Astrocyte (in vitro differentiated cells and primary cell): Measurements from ENCODE around the gene FAM107B.

ENCODE experiments used
- EZH2 ChIP-seq: IDR thresholded peaks from 2 replicates; pipeline ENCODE4 v1.6.1; 2012; ENCODE audit warnings: mild to moderate bottlenecking, low read length, inconsistent platforms; ENCODE audit not compliant: insufficient read depth
- TF ChIP-seq, protein P1 (sequence below): IDR thresholded peaks from 2 replicates; pipeline ENCODE4 v1.5.1; 2011; ENCODE audit warnings: low read depth, mild to moderate bottlenecking, inconsistent platforms, low read length, moderate library complexity; ENCODE audit not compliant: insufficient read depth

DNA sequence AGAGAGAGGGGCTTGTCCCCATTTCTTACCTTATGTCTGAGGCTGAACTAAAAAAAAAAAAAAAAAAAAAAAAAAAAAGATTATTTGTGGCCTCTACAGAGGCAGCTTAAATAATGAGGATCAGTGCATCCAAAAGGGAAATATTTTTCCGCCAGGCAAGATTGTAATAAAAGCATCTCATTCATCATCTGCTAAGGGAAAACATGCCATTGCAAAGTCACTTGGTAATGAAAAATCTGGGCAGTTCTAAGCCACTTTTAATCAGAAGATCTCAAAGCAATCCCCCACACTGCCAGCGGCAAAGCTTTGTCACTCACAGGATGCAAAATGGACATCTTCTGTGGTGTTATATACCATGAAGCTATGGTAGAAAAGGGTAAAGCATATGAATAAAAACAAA, 3.8 kb downstream of the FAM107B start:
- TF ChIP-seq, protein P1, sequence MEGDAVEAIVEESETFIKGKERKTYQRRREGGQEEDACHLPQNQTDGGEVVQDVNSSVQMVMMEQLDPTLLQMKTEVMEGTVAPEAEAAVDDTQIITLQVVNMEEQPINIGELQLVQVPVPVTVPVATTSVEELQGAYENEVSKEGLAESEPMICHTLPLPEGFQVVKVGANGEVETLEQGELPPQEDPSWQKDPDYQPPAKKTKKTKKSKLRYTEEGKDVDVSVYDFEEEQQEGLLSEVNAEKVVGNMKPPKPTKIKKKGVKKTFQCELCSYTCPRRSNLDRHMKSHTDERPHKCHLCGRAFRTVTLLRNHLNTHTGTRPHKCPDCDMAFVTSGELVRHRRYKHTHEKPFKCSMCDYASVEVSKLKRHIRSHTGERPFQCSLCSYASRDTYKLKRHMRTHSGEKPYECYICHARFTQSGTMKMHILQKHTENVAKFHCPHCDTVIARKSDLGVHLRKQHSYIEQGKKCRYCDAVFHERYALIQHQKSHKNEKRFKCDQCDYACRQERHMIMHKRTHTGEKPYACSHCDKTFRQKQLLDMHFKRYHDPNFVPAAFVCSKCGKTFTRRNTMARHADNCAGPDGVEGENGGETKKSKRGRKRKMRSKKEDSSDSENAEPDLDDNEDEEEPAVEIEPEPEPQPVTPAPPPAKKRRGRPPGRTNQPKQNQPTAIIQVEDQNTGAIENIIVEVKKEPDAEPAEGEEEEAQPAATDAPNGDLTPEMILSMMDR = no peak
- TF ChIP-seq EZH2 = no peak
